ENCODE data around the gene RAPGEF3.
A peak's percentile ranks its signal among the peaks of the same experiment; 100 is the strongest.

Gene RAPGEF3

GRCh38 chr12:47757840-47758583 lies 668 bp downstream of the RAPGEF3 start:
- Histone ChIP-seq H3K9me3 (ENCODE audit: control insufficient read depth, low read length) (no peaks in the 10 kb centered on the region), H3K27me3 (ENCODE audit: control insufficient read depth, insufficient read depth, low read length) (no peaks in the 10 kb centered on the region), H3K4me3 (ENCODE audit: low read length) (peak overlapping the region; percentile 74), H3K9ac (ENCODE audit: low read length) (peak overlapping the region; percentile 90), H3K36me3 (ENCODE audit: control insufficient read depth, insufficient read depth, low read length) (no peaks in the 10 kb centered on the region), H3K4me1 (ENCODE audit: control insufficient read depth, insufficient read depth, low read length) (peaks cover 65% of the 10 kb centered on the region)

DNA sequence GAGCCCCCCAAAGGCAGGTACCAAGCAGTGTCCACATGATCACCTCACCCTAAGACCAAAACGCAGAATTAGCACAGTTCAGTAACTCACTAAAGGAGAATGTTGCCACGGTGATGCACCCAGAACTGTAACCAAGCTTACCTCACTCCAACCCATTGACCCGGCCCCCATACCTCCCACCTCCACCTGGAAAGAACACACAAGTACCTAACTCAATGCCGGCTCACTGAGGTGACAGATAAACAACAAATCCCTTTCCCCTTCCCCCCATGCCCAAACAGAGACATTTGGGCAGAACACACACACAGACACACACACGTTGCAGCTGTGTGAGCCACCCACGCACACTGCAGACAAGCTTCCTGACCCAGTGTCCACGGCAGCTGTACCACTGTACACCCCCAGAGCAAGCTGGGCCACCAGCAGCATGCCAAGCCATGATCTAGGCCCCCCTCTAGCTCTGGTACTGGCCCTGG lies 1.3 kb downstream of the RAPGEF3 start:
- Histone ChIP-seq H3K36me3 (ENCODE audit: control insufficient read depth, insufficient read depth, low read length) (no peaks in the 10 kb centered on the region), H3K4me1 (ENCODE audit: control insufficient read depth, insufficient read depth, low read length) (peaks cover 71% of the 10 kb centered on the region), H3K27me3 (ENCODE audit: control insufficient read depth, insufficient read depth, low read length) (no peaks in the 10 kb centered on the region), H3K9me3 (ENCODE audit: control insufficient read depth, low read length) (no peaks in the 10 kb centered on the region), H3K9ac (ENCODE audit: low read length) (peak overlapping the region; percentile 90), H3K4me3 (ENCODE audit: low read length) (peak overlapping the region; percentile 74)

GRCh38 chr12:47755655-47756562 lies 2.8 kb downstream of the RAPGEF3 start:
- no peaks in the 10 kb centered on the region for H3K36me3 ChIP-seq (ENCODE audit: control insufficient read depth, insufficient read depth, low read length)
- no peaks in the 10 kb centered on the region for H3K9me3 ChIP-seq (ENCODE audit: control insufficient read depth, low read length)
- H3K9ac ChIP-seq (ENCODE audit: low read length): no peak overlapping the region
- H3K4me1 ChIP-seq (ENCODE audit: control insufficient read depth, insufficient read depth, low read length): peaks cover 76% of the 10 kb centered on the region
- H3K27me3 ChIP-seq (ENCODE audit: control insufficient read depth, insufficient read depth, low read length): no peaks in the 10 kb centered on the region
- no peak overlapping the region for H3K4me3 ChIP-seq (ENCODE audit: low read length)

GRCh38 chr12:47754881-47755280 lies 3.8 kb downstream of the RAPGEF3 start:
- Histone ChIP-seq H3K9me3 (ENCODE audit: control insufficient read depth, low read length) (no peaks in the 10 kb centered on the region), H3K4me3 (ENCODE audit: low read length) (no peak overlapping the region), H3K27me3 (ENCODE audit: control insufficient read depth, insufficient read depth, low read length) (no peaks in the 10 kb centered on the region), H3K4me1 (ENCODE audit: control insufficient read depth, insufficient read depth, low read length) (peaks cover 73% of the 10 kb centered on the region), H3K36me3 (ENCODE audit: control insufficient read depth, insufficient read depth, low read length) (peaks cover 2% of the 10 kb centered on the region), H3K9ac (ENCODE audit: low read length) (no peak overlapping the region)

DNA sequence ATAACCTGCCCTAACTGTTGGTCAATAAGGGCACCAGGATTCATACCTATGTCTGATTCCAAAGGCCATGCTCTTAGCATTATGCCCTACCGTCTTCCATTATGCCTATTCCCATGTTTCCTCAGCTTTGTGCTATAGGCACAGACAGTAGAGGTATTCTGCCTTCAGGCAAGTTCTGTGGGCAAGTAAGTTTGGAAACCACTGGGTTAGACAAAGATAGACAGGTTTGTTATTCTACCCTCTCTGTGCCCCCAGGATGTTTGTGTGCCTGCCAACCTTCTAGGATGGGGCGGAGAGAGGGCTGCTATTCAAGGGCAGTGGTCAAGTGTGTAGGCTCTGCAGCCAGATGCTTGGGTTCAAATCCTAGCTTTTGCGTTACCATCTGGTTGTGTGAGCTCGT lies 4.6 kb downstream of the RAPGEF3 start:
- Histone ChIP-seq H3K4me1 (ENCODE audit: control insufficient read depth, insufficient read depth, low read length) (peaks cover 68% of the 10 kb centered on the region), H3K9me3 (ENCODE audit: control insufficient read depth, low read length) (no peaks in the 10 kb centered on the region), H3K4me3 (ENCODE audit: low read length) (no peak overlapping the region), H3K27me3 (ENCODE audit: control insufficient read depth, insufficient read depth, low read length) (no peaks in the 10 kb centered on the region), H3K9ac (ENCODE audit: low read length) (no peak overlapping the region), H3K36me3 (ENCODE audit: control insufficient read depth, insufficient read depth, low read length) (peaks cover 4% of the 10 kb centered on the region)

GRCh38 chr12:47753021-47754001 lies 5.4 kb downstream of the RAPGEF3 start:
- Histone ChIP-seq H3K4me1 (ENCODE audit: control insufficient read depth, insufficient read depth, low read length) (peaks cover 64% of the 10 kb centered on the region), H3K36me3 (ENCODE audit: control insufficient read depth, insufficient read depth, low read length) (peaks cover 4% of the 10 kb centered on the region), H3K9ac (ENCODE audit: low read length) (no peak overlapping the region), H3K9me3 (ENCODE audit: control insufficient read depth, low read length) (no peaks in the 10 kb centered on the region), H3K27me3 (ENCODE audit: control insufficient read depth, insufficient read depth, low read length) (no peaks in the 10 kb centered on the region), H3K4me3 (ENCODE audit: low read length) (no peak overlapping the region)

- peaks cover 56% of the 10 kb centered on the region for H3K4me1 ChIP-seq (ENCODE audit: control insufficient read depth, insufficient read depth, low read length)
- H3K4me3 ChIP-seq (ENCODE audit: low read length): no peak overlapping the region
Observed at GRCh38 chr12:47752552-47752951, 6.1 kb downstream of the RAPGEF3 start.

GRCh38 chr12:47752121-47752520 lies 6.6 kb downstream of the RAPGEF3 start:
- Histone ChIP-seq H3K27me3 (ENCODE audit: control insufficient read depth, insufficient read depth, low read length) (no peaks in the 10 kb centered on the region), H3K4me1 (ENCODE audit: control insufficient read depth, insufficient read depth, low read length) (peaks cover 52% of the 10 kb centered on the region), H3K4me3 (ENCODE audit: low read length) (no peak overlapping the region), H3K36me3 (ENCODE audit: control insufficient read depth, insufficient read depth, low read length) (peaks cover 4% of the 10 kb centered on the region), H3K9me3 (ENCODE audit: control insufficient read depth, low read length) (no peaks in the 10 kb centered on the region), H3K9ac (ENCODE audit: low read length) (no peak overlapping the region)

More at GRCh38 chr12:47752552-47752951, 6.1 kb downstream of the RAPGEF3 start:
- H3K36me3 ChIP-seq (ENCODE audit: control insufficient read depth, insufficient read depth, low read length): peaks cover 4% of the 10 kb centered on the region
- no peak overlapping the region for H3K9ac ChIP-seq (ENCODE audit: low read length)
- no peaks in the 10 kb centered on the region for H3K9me3 ChIP-seq (ENCODE audit: control insufficient read depth, low read length)
- H3K27me3 ChIP-seq (ENCODE audit: control insufficient read depth, insufficient read depth, low read length): no peaks in the 10 kb centered on the region

GRCh38 chr12:47751561-47751960 lies 7.1 kb downstream of the RAPGEF3 start:
- H3K9me3 ChIP-seq (ENCODE audit: control insufficient read depth, low read length): no peaks in the 10 kb centered on the region
- H3K4me3 ChIP-seq (ENCODE audit: low read length): no peak overlapping the region
- no peak overlapping the region for H3K9ac ChIP-seq (ENCODE audit: low read length)
- H3K36me3 ChIP-seq (ENCODE audit: control insufficient read depth, insufficient read depth, low read length): peaks cover 4% of the 10 kb centered on the region
- no peaks in the 10 kb centered on the region for H3K27me3 ChIP-seq (ENCODE audit: control insufficient read depth, insufficient read depth, low read length)
- peaks cover 46% of the 10 kb centered on the region for H3K4me1 ChIP-seq (ENCODE audit: control insufficient read depth, insufficient read depth, low read length)

GRCh38 chr12:47750916-47751470 lies 7.7 kb downstream of the RAPGEF3 start:
- H3K4me1 ChIP-seq (ENCODE audit: control insufficient read depth, insufficient read depth, low read length): peaks cover 41% of the 10 kb centered on the region
- no peaks in the 10 kb centered on the region for H3K27me3 ChIP-seq (ENCODE audit: control insufficient read depth, insufficient read depth, low read length)
- no peaks in the 10 kb centered on the region for H3K9me3 ChIP-seq (ENCODE audit: control insufficient read depth, low read length)
- H3K4me3 ChIP-seq (ENCODE audit: low read length): no peak overlapping the region
- peaks cover 4% of the 10 kb centered on the region for H3K36me3 ChIP-seq (ENCODE audit: control insufficient read depth, insufficient read depth, low read length)
- H3K9ac ChIP-seq (ENCODE audit: low read length): no peak overlapping the region

DNA sequence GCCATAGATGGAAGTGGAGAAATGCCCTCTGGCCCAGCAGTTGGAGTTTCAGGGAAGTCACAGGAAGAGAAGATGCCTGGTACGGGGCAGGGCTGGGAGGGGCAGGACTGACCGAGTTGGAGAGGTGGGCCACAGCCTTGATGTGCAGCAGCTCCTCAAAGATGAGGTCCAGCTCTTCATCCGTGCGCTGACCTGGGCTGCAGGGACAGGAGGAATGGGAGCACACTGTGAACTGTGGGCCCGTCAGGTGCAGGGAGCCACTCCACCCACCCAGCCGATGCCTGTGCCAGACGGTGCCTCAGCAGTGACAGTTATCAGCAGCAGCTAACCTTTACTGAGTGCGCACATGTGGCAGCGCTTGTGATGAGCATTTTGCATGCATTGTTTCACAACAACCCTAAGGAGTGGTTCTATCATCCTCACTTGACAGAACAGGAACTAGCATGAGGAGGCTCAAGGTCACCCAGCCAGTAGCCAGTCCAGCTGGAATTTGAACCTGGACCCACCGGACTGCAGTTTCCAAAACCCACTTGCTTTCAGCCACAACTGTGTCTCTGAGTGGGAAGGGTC lies 8.4 kb downstream of the RAPGEF3 start:
- H3K9ac ChIP-seq (ENCODE audit: low read length): no peak overlapping the region
- no peaks in the 10 kb centered on the region for H3K9me3 ChIP-seq (ENCODE audit: control insufficient read depth, low read length)
- H3K36me3 ChIP-seq (ENCODE audit: control insufficient read depth, insufficient read depth, low read length): peaks cover 4% of the 10 kb centered on the region
- peaks cover 34% of the 10 kb centered on the region for H3K4me1 ChIP-seq (ENCODE audit: control insufficient read depth, insufficient read depth, low read length)
- H3K4me3 ChIP-seq (ENCODE audit: low read length): no peak overlapping the region
- no peaks in the 10 kb centered on the region for H3K27me3 ChIP-seq (ENCODE audit: control insufficient read depth, insufficient read depth, low read length)

Measured in mucosa of stomach (tissue), 1 donor.